Measurements from ENCODE around the gene IL2RA.

DNA sequence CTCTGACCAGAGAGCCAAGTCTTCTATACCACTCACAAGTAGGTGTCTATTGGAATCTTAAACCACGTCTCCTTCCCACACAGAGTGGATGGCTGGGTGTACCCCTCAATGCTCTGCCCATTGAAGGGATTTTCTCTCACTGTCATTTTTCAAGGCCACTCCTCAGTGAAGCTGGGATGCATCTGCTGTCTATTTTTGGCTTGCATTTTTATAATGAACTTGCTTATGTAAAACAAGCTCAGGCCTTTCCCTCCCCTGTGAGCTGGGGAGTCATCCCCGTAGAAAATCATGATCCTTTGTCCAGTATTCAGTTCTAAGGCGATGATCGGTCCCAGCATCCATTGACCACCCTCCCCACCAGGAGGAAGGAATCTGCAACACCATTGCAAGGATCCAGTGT lies 16.9 kb upstream of the IL2RA start:
- TF ChIP-seq, protein P1, sequence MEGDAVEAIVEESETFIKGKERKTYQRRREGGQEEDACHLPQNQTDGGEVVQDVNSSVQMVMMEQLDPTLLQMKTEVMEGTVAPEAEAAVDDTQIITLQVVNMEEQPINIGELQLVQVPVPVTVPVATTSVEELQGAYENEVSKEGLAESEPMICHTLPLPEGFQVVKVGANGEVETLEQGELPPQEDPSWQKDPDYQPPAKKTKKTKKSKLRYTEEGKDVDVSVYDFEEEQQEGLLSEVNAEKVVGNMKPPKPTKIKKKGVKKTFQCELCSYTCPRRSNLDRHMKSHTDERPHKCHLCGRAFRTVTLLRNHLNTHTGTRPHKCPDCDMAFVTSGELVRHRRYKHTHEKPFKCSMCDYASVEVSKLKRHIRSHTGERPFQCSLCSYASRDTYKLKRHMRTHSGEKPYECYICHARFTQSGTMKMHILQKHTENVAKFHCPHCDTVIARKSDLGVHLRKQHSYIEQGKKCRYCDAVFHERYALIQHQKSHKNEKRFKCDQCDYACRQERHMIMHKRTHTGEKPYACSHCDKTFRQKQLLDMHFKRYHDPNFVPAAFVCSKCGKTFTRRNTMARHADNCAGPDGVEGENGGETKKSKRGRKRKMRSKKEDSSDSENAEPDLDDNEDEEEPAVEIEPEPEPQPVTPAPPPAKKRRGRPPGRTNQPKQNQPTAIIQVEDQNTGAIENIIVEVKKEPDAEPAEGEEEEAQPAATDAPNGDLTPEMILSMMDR (IDR thresholded peaks at IDR 0.05 in 2 of 3, conservative IDR thresholded peaks at IDR 0.05 in 1 of 3; ENCODE audit: control insufficient read depth in 2 of 3, extremely low read depth in 1 of 3, insufficient read depth in 1 of 3, low read depth in 3 of 3, low read length in 3 of 3), result no peak
- TF ChIP-seq EP300 (IDR thresholded peaks at IDR 0.05; ENCODE audit: borderline replicate concordance in 1 of 2, control insufficient read depth in 1 of 2, low read depth in 2 of 2, low read length in 2 of 2) (no peak), BACH1 (IDR thresholded peaks at IDR 0.05; ENCODE audit: borderline replicate concordance) (no peak), POLR2A (IDR thresholded peaks at IDR 0.05; ENCODE audit: low read depth, low read length) (no peak), POLR2AphosphoS5 (IDR thresholded peaks at IDR 0.05; ENCODE audit: low read length) (no peak)
- TF ChIP-seq, protein P2, sequence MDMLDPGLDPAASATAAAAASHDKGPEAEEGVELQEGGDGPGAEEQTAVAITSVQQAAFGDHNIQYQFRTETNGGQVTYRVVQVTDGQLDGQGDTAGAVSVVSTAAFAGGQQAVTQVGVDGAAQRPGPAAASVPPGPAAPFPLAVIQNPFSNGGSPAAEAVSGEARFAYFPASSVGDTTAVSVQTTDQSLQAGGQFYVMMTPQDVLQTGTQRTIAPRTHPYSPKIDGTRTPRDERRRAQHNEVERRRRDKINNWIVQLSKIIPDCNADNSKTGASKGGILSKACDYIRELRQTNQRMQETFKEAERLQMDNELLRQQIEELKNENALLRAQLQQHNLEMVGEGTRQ (IDR thresholded peaks at IDR 0.05; ENCODE audit: borderline replicate concordance, low read depth, low read length), result no peak
